Measurements from ENCODE around the gene YAE1. TPM values are rescaled to one million over a fixed set of nuclear protein-coding genes. Genes with fewer than 3 reads are reported as not detected.

The YAE1 gene
- total and polyA plus RNA-seq, 2 of the 13 experiments (the other 11 are each of a cell fraction or from before 2014, with no cell fraction given), result 18.7 to 28.3 TPM

DNA sequence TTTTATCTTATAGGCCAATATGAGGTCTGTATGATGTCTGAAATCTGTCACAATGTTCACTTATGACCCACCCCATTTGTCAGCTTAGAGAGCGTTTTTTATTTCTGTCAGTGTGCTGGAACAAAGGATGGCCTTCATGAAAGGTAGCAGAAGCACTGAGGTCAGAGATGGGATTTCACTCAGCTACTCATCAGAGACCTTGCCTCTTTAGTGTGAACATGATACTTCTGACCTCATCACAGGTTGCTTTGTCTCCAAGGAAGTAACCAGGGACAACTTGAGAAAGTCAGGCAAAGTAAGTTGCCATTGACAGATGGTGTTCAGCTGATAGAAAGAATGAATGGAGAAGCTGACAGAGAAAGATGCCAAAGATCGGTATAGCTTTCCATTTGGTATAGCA, 16.3 kb downstream of the YAE1 start (continued):
- TF ChIP-seq, protein P1, sequence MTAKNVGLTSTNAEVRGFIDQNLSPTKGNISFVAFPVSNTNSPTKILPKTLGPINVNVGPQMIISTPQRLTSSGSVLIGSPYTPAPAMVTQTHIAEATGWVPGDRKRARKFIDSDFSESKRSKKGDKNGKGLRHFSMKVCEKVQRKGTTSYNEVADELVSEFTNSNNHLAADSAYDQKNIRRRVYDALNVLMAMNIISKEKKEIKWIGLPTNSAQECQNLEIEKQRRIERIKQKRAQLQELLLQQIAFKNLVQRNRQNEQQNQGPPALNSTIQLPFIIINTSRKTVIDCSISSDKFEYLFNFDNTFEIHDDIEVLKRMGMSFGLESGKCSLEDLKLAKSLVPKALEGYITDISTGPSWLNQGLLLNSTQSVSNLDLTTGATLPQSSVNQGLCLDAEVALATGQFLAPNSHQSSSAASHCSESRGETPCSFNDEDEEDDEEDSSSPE (CRISPR knock-in tag; IDR thresholded peaks at IDR 0.05), result no peak
- no peak for TF ChIP-seq CBX1 (IDR thresholded peaks at IDR 0.05; ENCODE audit: low read depth)

DNA sequence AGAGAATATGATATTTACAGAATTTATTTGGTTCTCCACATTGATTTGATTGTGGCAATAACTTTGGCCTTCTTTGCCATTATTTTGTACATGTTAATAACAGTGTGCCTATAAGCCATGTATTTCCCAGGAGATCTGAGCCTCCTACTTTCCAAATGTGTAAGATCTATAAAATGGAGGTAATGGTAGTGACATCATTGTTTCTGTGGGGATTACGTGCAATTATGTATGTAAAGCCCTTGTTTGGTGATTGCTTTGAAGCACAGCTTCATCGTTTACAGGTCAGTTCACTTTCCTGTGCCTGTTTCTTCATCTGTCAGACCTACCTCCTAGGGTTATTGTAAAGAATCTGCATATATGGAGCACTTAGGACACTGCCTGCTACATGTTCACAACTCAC, 17.3 kb downstream of the YAE1 start:
- BruUV-seq (replicated peaks), result no TSS peak
- CTCF ChIA-PET (ENCODE audit: low intra/inter-chr PET ratio, low total read pairs), result no interaction called here
- intact Hi-C loops (cut with micrococcal nuclease; ENCODE audit: unreplicated experiment), result loop anchor here (5.0 to 10.0 kb wide), 2 partner anchors 44 to 461 kb away; no protein-coding TSS in a partner anchor

DNA sequence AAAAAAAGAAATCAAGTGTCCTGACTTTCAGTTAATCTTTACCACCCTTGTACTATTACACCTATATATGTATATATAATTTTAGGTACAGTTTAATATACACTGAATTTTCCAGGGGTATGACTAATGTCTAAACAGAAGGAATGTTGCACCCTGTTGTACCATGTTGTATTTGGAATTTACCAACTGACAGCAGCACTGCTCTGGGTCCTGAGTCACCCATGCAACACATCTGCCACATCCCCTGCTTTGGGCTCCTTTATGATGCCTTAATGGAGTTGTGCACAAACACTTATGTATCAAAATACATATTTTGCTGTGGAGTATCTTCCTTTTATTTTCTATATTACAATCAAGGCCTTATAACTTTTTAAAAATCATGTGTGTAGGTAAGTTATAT, 21.2 kb downstream of the YAE1 start:
- H3K9me3 ChIP-seq (ENCODE audit: low read length), result no peaks in the 10 kb centered on the region
- H3K36me3 ChIP-seq (replicated peaks in 1 of 2; ENCODE audit: control insufficient read depth in 1 of 2, insufficient read depth in 2 of 2, low read length in 2 of 2), result no peaks in the 10 kb centered on the region
- H3K9ac ChIP-seq (ENCODE audit: insufficient read depth, low read depth, low read length), result no peak overlapping the region
- H2AFZ ChIP-seq (ENCODE audit: low read length), result no peak overlapping the region
- H3K4me2 ChIP-seq (ENCODE audit: low read depth, low read length), result no peak overlapping the region
- ATAC-seq (no peak), DNase-seq (ENCODE audit: low spot score) (no peak), FAIRE-seq (no peak)
- CTCF ChIA-PET (ENCODE audit: low intra/inter-chr PET ratio, low total read pairs), result no interaction called here
- H3K4me1 ChIP-seq (ENCODE audit: insufficient read depth, low read length), result no peaks in the 10 kb centered on the region
- no peaks in the 10 kb centered on the region for H3K79me2 ChIP-seq (ENCODE audit: insufficient read depth, low read length)
- H3K27ac ChIP-seq (ENCODE audit: extremely low read length, insufficient read depth, low read length), result no peak overlapping the region
- H4K20me1 ChIP-seq (ENCODE audit: insufficient read depth, low read length), result no peaks in the 10 kb centered on the region
- BruUV-seq (replicated peaks), result no TSS peak
- in situ Hi-C loops (cut with HindIII; ENCODE audit: extremely low pct_ligation_motif_present, low pct_unique_long_range_greater_than_20kb) (no loop called here), intact Hi-C loops (cut with micrococcal nuclease; ENCODE audit: unreplicated experiment) (loop anchor here (10.0 kb wide), 1 partner anchor 457 kb away; no protein-coding TSS in a partner anchor)
- POLR2A ChIA-PET, result no interaction called here
- H3K4me3 ChIP-seq (replicated peaks in 1 of 3; ENCODE audit: insufficient read depth in 1 of 3, low read depth in 2 of 3, low read length in 3 of 3), result no peak overlapping the region
- no peaks in the 10 kb centered on the region for H3K27me3 ChIP-seq (ENCODE audit: control insufficient read depth in 1 of 2, insufficient read depth in 2 of 2, low read length in 2 of 2)
- TF ChIP-seq, protein P2, sequence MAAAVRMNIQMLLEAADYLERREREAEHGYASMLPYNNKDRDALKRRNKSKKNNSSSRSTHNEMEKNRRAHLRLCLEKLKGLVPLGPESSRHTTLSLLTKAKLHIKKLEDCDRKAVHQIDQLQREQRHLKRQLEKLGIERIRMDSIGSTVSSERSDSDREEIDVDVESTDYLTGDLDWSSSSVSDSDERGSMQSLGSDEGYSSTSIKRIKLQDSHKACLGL (CRISPR knock-in tag; IDR thresholded peaks at IDR 0.05), result no peak
- TF ChIP-seq ZNF841 (CRISPR knock-in tag; IDR thresholded peaks at IDR 0.05; ENCODE audit: borderline replicate concordance), result no peak
- TF ChIP-seq ZNF616 (CRISPR knock-in tag; IDR thresholded peaks at IDR 0.05; ENCODE audit: low read depth), result no peak
- TF ChIP-seq, protein P3, sequence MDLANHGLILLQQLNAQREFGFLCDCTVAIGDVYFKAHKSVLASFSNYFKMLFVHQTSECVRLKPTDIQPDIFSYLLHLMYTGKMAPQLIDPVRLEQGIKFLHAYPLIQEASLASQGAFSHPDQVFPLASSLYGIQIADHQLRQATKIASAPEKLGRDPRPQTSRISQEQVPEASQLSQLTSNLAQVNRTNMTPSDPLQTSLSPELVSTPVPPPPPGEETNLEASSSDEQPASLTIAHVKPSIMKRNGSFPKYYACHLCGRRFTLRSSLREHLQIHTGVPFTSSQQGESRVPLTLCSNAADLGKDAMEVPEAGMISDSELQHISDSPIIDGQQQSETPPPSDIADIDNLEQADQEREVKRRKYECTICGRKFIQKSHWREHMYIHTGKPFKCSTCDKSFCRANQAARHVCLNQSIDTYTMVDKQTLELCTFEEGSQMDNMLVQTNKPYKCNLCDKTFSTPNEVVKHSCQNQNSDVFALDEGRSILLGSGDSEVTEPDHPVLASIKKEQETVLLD (CRISPR knock-in tag; IDR thresholded peaks at IDR 0.05; ENCODE audit: low read depth), result no peak
- no peak for TF ChIP-seq ZBTB21 (CRISPR knock-in tag; IDR thresholded peaks at IDR 0.05)
- TF ChIP-seq AHR (CRISPR knock-in tag; IDR thresholded peaks at IDR 0.05), result no peak
- no peak for TF ChIP-seq ZNF556 (CRISPR knock-in tag; IDR thresholded peaks at IDR 0.05; ENCODE audit: borderline replicate concordance)
- no peak for TF ChIP-seq LCORL (IDR thresholded peaks at IDR 0.05)
- no peak for TF ChIP-seq LCORL (CRISPR knock-in tag; IDR thresholded peaks at IDR 0.05)
- TF ChIP-seq HNRNPL (IDR thresholded peaks at IDR 0.05; ENCODE audit: low read depth, low read length), result no peak
- TF ChIP-seq ZNF766 (CRISPR knock-in tag; IDR thresholded peaks at IDR 0.05; ENCODE audit: borderline replicate concordance), result no peak
- no peak for TF ChIP-seq SMARCE1 (IDR thresholded peaks at IDR 0.05; ENCODE audit: borderline replicate concordance)
- TF ChIP-seq ATRX (CRISPR knock-in tag; IDR thresholded peaks at IDR 0.05; ENCODE audit: borderline replicate concordance), result no peak
- TF ChIP-seq ZNF746 (CRISPR knock-in tag; IDR thresholded peaks at IDR 0.05), result no peak

More for the DNA sequence above, 17.3 kb downstream of the YAE1 start:
- TF ChIP-seq ATF7 (IDR thresholded peaks at IDR 0.05) (peak; percentile 27; the same call in 1 of the 2 replicates), ATF7 (CRISPR knock-in tag; IDR thresholded peaks at IDR 0.05) (no peak), ZNF816 (CRISPR knock-in tag; IDR thresholded peaks at IDR 0.05; ENCODE audit: borderline replicate concordance) (no peak)
- FAIRE-seq, result no peak
- H3K9me3 ChIP-seq (ENCODE audit: low read length), result no peaks in the 10 kb centered on the region
- no peaks in the 10 kb centered on the region for H3K79me2 ChIP-seq (ENCODE audit: insufficient read depth, low read length)
- in situ Hi-C loops (cut with HindIII; ENCODE audit: extremely low pct_ligation_motif_present, low pct_unique_long_range_greater_than_20kb), result loop anchor here (5.0 kb wide), 1 partner anchor 164 kb away; no protein-coding TSS in a partner anchor
- H3K27me3 ChIP-seq (ENCODE audit: control insufficient read depth in 1 of 2, insufficient read depth in 2 of 2, low read length in 2 of 2), result no peaks in the 10 kb centered on the region
- no peak overlapping the region for H2AFZ ChIP-seq (ENCODE audit: low read length)
- no peak overlapping the region for H3K4me2 ChIP-seq (ENCODE audit: low read depth, low read length)
- no peaks in the 10 kb centered on the region for H3K36me3 ChIP-seq (replicated peaks in 1 of 2; ENCODE audit: control insufficient read depth in 1 of 2, insufficient read depth in 2 of 2, low read length in 2 of 2)
- H3K9ac ChIP-seq (ENCODE audit: insufficient read depth, low read depth, low read length), result no peak overlapping the region
- POLR2A ChIA-PET, result no interaction called here
- no peaks in the 10 kb centered on the region for H4K20me1 ChIP-seq (ENCODE audit: insufficient read depth, low read length)
- no peak for ATAC-seq
- no peak overlapping the region for H3K27ac ChIP-seq (ENCODE audit: extremely low read length, insufficient read depth, low read length)
- H3K4me3 ChIP-seq (replicated peaks in 1 of 3; ENCODE audit: insufficient read depth in 1 of 3, low read depth in 2 of 3, low read length in 3 of 3), result no peak overlapping the region
- peaks cover 15% of the 10 kb centered on the region for H3K4me1 ChIP-seq (ENCODE audit: insufficient read depth, low read length)
- DNase-seq (ENCODE audit: low spot score), result no peak
- WGBS (ENCODE audit: low lambda C conversion rate), result 75% methylated on average over 2 of the region's 2 CpGs

Data from HepG2 (cell line).